ENCODE data around the gene MOK.

DNA sequence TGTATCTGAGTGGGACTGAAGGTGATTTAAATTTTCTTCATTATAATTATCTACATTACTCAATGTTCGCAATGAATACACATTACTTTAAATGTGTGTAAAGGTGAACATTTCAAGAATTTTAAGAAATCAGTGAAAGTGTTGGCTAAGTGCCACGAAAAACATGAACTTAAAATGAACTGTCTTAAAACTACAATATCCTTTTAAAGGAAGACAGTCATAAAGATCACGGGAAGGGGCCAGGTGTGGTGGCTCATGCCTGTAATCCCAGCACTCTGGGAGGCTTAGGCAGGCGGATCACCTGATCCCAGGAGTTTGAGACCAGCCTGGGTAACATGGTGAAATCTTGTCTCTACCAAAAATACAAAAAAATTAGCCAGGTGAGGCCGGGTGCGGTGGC, 11.2 kb downstream of the MOK start:
- no peak for TF ChIP-seq CTCF (IDR thresholded peaks at IDR 0.05)
- no peak for TF ChIP-seq POLR2A (IDR thresholded peaks at IDR 0.05)
- no peak for TF ChIP-seq EP300 (IDR thresholded peaks at IDR 0.05)

Measured in ovary (tissue), 3 donors.